Measurements from ENCODE around the gene ZNF428. TPM values are rescaled to one million over a fixed set of nuclear protein-coding genes. Genes with fewer than 3 reads are reported as not detected.

ZNF428 gene
- total RNA-seq, 1 experiment from 2014 or later = 39.6 TPM

- Histone ChIP-seq H3K27me3 (ENCODE audit: insufficient read depth, low read length) (no peaks in the 10 kb centered on the region), H3K9ac (ENCODE audit: low read length) (no peak overlapping the region), H3K4me1 (ENCODE audit: control insufficient read depth in 1 of 2, insufficient read depth in 2 of 2, low read length in 2 of 2) (no peaks in the 10 kb centered on the region), H3K79me2 (ENCODE audit: insufficient read depth, low read length) (no peaks in the 10 kb centered on the region; the same call in 1 of the 2 replicates), H3K9me3 (ENCODE audit: control insufficient read depth in 1 of 2, insufficient read depth in 1 of 2, low read depth in 1 of 2, low read length in 2 of 2) (no peaks in the 10 kb centered on the region), H3K4me2 (ENCODE audit: low read length) (no peak overlapping the region), H3K4me3 (replicated peaks in 1 of 2; ENCODE audit: low read depth in 1 of 2, low read length in 2 of 2) (no peak overlapping the region), H3K9me2 (ENCODE audit: insufficient read depth) (no peaks in the 10 kb centered on the region), H4K20me1 (ENCODE audit: insufficient read depth) (no peaks in the 10 kb centered on the region), H3K36me3 (ENCODE audit: control insufficient read depth in 1 of 2, insufficient read depth in 2 of 2, low read length in 2 of 2) (peaks cover 8 to 9% of the 10 kb centered on the region in 2 experiments; a peak in 2 of 4 replicates), H2AFZ (ENCODE audit: low read depth, low read length, poor library complexity, severe bottlenecking) (no peak overlapping the region), H3K27ac (ENCODE audit: low read depth, low read length) (no peak overlapping the region)
- ChIA-PET POLR2A (no interaction called here), CTCF (no interaction called here), RAD21 (ENCODE audit: low non-redundant PET in 1 of 2, low total read pairs in 2 of 2, uncharacterized antibody in 2 of 2, unreplicated experiment in 2 of 2) (no interaction called here)
- intact Hi-C loops (cut with micrococcal nuclease) = no loop called here
- ATAC-seq = no peak
- TF ChIP-seq YY1 (IDR thresholded peaks at IDR 0.05; ENCODE audit: extremely low read depth, insufficient replicate concordance, low read depth, low read length) = no peak
- no peak for TF ChIP-seq POLR2AphosphoS5 (IDR thresholded peaks at IDR 0.05; ENCODE audit: low read depth, low read length)
- no peak for TF ChIP-seq ATF3 (IDR thresholded peaks at IDR 0.05)
- TF ChIP-seq ELF1 (IDR thresholded peaks at IDR 0.05; ENCODE audit: borderline replicate concordance, low read depth) = no peak
- TF ChIP-seq EGR1 (IDR thresholded peaks at IDR 0.05; ENCODE audit: low read depth) = no peak
- no peak for TF ChIP-seq POLR2A (IDR thresholded peaks at IDR 0.05; ENCODE audit: borderline replicate concordance, extremely low read depth, insufficient read depth, insufficient read length)
- no peak for DNase-seq (ENCODE audit: low read depth, low spot score)
- BruUV-seq (replicated peaks) = no TSS peak
Measured at GRCh38 chr19:43609872-43610271, 9.6 kb downstream of the ZNF428 start.

DNA sequence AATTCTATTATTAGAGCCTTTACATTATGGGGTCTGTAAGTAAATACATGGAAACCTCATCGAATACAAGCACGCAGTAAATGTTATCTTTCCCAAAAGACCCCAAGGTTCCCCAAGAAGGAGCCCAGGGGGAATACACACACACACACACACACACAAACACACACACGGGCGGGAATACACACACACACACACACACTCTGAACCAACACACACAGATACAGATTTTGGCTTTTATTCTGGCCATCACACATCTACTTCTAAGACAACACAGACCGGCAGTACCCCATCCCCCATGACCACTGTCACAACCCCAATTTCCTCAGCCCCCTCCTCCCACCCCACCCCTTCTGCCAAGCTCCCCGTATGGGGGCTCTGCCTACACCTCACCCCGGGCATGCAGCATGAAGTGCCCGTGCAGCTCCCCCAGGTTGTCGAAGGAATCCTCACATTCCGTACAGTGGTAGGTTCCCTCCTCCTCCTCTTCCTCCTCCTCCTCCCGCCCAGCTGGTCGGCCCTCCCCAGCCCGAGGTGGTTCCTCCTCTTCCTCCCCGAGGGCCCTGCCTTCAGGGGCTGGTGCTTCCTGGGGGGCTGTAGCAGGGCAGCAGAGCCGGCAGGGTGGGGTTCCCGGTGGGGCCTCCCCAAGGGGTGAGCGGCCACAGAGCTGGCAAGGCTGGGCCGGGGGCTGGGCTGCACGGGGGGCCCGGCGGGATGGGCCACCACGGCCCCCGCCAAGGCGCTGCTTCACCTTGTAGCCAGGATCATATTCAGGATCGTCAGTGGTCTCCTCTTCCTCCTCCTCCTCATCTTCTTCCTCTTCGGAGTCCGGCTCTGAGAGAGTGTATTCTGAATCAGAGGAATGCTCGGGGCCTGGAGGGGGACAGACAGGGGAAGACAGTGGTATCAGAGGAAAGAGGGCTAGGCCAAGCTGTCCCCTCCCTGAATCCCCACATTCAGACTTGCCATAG lies 11.9 kb downstream of the ZNF428 start:
- ATAC-seq = peak; percentile 9; the same call in 1 of the 2 replicates
- Histone ChIP-seq H3K79me2 (ENCODE audit: insufficient read depth, low read length) (no peaks in the 10 kb centered on the region), H3K36me3 (ENCODE audit: control insufficient read depth in 1 of 2, insufficient read depth in 2 of 2, low read length in 2 of 2) (peaks cover 3 to 7% of the 10 kb centered on the region in 2 experiments; a peak in 2 of 4 replicates), H3K4me2 (ENCODE audit: low read length) (no peak overlapping the region), H3K27me3 (ENCODE audit: insufficient read depth, low read length) (no peaks in the 10 kb centered on the region), H3K9ac (ENCODE audit: low read length) (no peak overlapping the region), H3K9me3 (ENCODE audit: control insufficient read depth in 1 of 2, insufficient read depth in 1 of 2, low read depth in 1 of 2, low read length in 2 of 2) (no peaks in the 10 kb centered on the region), H3K9me2 (ENCODE audit: insufficient read depth) (no peaks in the 10 kb centered on the region), H3K27ac (ENCODE audit: low read depth, low read length) (no peak overlapping the region), H3K4me3 (replicated peaks in 1 of 2; ENCODE audit: low read depth in 1 of 2, low read length in 2 of 2) (no peak overlapping the region), H4K20me1 (ENCODE audit: insufficient read depth) (no peaks in the 10 kb centered on the region), H2AFZ (ENCODE audit: low read depth, low read length, poor library complexity, severe bottlenecking) (no peak overlapping the region), H3K4me1 (ENCODE audit: control insufficient read depth in 1 of 2, insufficient read depth in 2 of 2, low read length in 2 of 2) (no peaks in the 10 kb centered on the region)
- no peak for DNase-seq (ENCODE audit: low read depth, low spot score)
- ChIA-PET CTCF (no interaction called here), POLR2A (no interaction called here), RAD21 (ENCODE audit: low non-redundant PET in 1 of 2, low total read pairs in 2 of 2, uncharacterized antibody in 2 of 2, unreplicated experiment in 2 of 2) (no interaction called here)
- intact Hi-C loops (cut with micrococcal nuclease) = no loop called here
- TF ChIP-seq ELF1 (IDR thresholded peaks at IDR 0.05; ENCODE audit: borderline replicate concordance, low read depth) (no peak), CBX3 (IDR thresholded peaks at IDR 0.05; ENCODE audit: low read depth) (no peak), EGR1 (IDR thresholded peaks at IDR 0.05; ENCODE audit: low read depth) (no peak), TCF7L2 (IDR thresholded peaks at IDR 0.05; ENCODE audit: borderline replicate concordance, extremely low read depth, insufficient read depth, insufficient read length) (no peak), EZH2 (IDR thresholded peaks at IDR 0.05) (no peak), SRF (IDR thresholded peaks at IDR 0.05; ENCODE audit: low read depth) (no peak), ZNF274 (IDR thresholded peaks at IDR 0.05; ENCODE audit: low read depth, low read length) (no peak), EZH2phosphoT487 (IDR thresholded peaks at IDR 0.05; ENCODE audit: borderline replicate concordance) (no peak), FOSL1 (IDR thresholded peaks at IDR 0.05; ENCODE audit: low read depth) (no peak), CTCF (IDR thresholded peaks at IDR 0.05 in 2 of 3, conservative IDR thresholded peaks at IDR 0.05 in 1 of 3; ENCODE audit: borderline replicate concordance in 1 of 3, insufficient read depth in 1 of 3, low read depth in 2 of 3, low read length in 2 of 3) (no peak)
- TF ChIP-seq, protein P1, sequence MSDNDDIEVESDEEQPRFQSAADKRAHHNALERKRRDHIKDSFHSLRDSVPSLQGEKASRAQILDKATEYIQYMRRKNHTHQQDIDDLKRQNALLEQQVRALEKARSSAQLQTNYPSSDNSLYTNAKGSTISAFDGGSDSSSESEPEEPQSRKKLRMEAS (IDR thresholded peaks at IDR 0.05) = no peak
- BruUV-seq (replicated peaks) = TSS peak; percentile 53

All from HCT116 (cell line).